Activated naive CD4-positive, alpha-beta T cell (primary cell): Measurements from ENCODE around the gene SCARF1.

ENCODE experiments used
- DNase-seq, 4 experiments: peaks; one replicate each; lab custom pipeline; 2025; lab: John Stamatoyannopoulos, UW

Gene SCARF1

DNA sequence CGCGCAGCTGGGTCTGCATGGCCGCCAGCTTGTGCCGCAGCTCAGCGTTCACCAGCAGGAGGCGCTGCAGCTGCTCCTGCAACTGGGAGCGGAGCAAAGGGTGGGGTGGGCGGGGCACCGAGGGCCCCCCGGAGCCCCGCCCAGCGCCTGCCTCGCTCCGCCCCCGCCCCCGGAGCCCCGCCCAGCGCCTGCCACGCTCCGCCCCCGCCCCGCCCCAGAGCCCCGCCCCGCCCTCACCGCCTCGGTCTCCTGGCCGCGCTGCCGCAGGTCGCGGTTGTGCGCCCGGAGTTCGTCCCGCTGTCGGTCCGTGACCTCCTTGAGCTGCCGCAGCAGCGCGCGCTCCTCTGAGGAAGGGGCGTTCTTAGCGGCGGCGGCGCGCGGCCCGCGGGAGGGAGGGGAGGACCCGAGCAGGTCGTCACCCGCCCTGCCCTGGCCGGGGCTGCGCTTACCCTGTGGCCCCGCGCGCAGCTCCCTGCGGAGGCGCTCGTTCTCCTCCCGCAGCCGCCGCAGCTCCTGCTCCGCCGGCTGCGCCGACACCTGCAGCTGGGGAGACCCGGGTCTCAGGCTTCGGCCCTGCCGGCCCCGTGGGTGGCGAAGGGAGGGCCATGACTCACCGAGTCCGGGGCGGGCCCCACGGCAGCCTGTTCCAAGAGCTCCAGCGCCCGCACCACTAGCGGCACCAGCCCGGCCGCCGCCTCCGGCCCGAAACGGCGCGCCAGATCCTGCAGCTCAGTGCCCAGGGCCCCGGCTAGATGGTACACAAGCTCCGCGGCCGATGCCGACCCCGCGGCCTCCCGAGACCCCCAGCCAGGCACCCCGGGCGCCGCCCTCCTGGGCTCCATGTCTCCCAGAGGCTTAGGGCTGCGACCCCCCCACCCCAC, 3.7 kb upstream of the SCARF1 start:
- DNase-seq: peak; percentile 84 to 95 (median 89)

DNA sequence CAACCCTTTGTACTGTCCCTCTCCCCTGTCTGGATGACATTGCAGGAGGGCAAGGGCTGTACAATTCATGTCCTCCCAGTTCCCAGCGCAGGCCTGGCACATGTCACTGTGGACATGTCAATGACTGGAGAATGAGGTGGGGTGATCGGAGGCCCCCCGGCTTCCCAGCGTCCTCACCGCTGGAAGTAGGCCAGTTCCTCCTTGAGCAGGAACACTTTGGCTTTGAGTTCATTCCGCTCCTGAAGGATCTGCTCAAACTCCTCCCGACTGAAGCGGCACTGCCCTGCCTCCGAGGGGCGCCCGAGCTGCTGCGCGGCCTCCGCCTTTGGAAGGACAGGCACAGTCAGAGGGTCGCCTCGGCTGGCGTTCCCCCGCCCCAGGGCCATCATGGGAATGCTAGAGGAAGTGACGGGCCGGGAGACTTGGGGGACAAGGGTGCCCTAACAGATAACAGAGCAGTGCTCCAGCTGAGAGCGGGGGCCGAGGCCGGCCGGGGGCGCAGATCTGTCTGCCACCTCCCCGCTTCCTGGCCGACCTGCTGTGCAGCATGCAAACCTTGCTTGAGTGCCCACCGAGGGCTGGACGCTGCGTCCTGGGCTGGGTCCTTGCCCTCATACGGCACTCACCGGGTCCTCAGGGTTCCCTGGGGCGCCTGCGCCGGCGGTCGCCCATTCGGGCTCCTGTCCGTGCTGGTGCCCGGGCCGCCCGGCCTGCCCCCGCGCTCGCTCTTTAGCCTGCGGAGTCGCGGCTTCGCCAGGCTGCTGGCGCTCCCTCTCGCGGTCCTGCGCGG, 2.8 kb upstream of the SCARF1 start:
- DNase-seq: peak in 1 of 4 experiments; percentile 52

DNA sequence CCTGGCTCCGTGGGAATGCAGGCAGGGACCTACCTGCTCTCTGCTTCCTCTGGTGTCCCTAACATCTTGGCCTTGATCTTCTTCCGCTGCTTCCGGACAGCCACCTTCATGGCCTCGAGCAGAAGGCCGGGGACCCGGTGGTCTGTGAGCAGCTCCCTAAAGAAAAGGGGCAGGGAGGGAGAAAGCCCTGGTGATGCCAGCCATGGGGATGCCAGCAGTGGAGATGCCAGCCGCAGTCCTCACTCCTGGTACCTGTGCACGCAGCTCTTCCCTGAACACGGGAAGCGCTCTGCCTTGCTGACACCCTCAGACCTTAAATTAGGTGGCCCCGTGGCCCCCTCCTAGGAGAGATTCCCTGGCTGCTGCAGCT, 2.3 kb upstream of the SCARF1 start:
- DNase-seq: no peak

DNA sequence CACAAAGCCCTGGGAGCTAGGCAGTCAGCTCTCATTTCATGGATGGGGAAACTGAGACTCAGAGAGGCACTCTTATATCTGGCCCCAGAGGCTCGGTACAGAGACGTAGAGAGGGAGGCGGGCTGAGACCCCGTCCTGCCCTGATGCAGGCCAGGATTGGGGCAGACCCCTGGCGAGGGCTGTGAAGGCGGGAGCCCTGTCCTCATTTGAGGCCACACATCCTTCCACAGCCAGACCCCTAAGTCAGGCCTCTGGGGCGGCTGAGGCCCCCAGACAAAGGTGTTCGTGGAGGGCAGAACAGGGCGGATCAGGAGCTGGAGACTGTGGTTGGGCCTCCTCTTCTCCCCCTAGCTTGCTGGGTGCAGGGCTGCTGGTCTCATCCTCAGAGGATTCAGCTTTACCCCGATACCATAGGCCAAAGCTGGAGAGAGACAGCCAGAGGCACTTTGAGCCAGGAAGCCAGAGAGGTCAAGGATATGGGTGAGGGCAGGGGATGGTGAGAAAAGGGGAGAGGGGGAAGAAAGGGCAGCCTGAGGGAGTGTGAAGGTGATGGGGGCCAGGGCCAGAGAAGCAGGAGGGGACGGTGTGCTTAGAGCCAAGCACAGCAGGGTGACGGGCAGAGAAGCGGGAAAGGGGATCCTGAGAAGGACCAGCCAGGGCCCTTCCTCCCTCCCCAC, 805 bp upstream of the SCARF1 start:
- DNase-seq: no peak

DNA sequence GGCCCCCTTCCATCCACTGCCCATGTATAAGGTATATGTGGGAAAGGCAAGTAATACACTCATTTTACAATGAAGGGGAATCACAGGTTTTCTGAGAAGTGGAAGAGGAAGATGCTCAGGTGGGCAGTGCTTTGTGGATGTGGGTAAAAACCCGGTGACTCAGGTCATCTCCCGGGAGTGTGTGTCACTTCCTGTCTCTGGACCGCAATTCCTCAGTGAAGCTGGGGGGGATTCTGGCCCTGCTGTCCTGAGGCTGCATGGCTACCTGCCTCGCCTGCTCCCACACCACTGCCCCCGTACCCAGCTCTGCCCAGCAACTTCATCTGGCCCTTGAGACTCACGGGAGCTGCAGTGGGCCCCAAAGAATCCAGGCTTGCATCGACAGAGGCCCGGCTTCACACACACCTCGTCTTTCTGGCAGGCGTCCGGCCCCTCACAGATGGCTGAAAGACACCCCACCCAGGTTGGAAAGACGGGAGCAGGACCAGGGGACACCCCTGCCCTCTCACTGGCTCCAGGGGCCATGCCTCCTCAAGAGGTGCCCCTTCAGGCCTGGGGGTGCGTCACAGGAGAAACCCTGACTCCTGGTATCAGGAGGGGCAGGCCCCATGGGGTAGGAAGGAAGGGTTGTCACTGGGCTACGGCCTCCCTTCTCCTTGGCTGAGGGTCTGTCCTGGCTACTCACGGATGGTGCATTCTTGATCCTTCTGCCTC, 882 bp downstream of the SCARF1 start:
- DNase-seq: no peak

DNA sequence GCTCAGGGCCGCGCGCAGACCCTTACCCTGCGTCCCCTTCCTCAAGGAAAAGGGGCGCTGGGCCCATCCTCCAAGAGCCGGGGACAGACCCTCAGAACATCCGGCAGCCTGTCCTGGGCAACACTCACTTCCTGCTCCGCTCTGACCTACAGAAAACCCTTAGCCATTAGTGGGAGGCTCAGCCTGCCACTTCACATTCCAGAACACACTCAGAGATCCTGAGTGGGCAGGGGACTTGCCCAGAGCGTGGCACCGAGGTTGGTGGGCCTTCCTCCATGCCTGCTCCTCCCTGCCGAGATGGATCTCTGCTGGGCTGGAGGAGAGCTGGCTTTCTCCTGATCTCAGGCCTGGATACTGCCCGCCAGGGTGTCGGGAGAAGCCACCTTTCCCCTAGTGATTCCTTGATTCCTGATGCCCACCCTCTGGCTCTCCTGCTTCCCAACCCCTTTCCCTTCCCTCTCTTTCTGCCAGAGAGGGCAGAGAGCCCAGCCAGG, 1.5 kb downstream of the SCARF1 start:
- no peak for DNase-seq

DNA sequence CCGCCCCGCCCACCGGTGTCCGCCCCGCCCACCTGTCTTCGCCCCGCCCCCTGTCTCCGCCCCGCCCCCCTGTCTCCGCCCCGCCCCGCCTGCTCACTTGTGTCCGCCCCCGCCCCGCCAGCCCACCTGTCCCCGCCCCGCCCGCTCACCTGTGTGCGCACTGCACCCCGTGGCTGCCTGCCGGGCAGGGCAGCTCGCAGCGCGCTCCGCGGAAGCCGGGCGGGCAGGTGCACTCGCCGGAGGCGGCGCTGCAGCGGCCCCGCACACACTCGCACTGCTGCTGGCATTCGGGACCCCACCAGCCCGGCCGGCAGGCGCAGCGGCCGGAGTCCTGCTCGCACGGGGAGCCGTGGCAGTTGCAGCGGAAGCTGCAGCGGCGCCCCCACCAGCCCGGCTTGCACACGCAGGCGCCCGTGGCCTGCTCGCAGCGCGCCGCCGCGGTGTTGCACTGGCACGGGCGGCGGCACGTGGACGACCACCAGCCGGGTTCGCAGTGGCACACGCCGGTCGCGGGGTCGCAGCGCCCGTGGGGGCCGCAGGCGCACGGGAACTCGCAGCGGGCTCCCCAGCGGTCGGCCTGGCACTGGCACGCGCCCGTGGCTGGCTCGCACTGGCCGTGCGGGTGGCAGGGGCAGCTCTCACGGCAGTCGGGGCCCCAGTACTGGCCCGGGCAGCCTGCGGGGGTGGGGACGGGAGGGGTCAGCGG, 2.1 kb downstream of the SCARF1 start:
- DNase-seq: peak in 3 of 4 experiments; percentile 36 to 64 (median 41)

DNA sequence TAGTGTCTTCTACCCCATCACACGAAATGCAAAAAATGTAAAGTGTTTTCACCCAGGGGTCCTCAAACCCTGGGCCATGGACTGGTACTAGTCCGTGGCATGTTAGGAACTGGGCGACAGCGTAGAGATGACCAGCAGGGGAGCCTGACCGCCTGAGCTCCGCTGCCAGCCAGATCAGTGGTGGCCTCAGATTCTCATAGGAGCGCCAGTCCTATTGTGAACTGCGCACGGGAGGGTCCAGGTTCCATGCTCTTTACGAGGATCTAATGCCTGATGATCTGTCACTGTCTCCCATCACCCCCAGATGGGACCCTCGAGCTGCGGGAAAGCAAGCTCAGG, 4.5 kb downstream of the SCARF1 start:
- no peak for DNase-seq

DNA sequence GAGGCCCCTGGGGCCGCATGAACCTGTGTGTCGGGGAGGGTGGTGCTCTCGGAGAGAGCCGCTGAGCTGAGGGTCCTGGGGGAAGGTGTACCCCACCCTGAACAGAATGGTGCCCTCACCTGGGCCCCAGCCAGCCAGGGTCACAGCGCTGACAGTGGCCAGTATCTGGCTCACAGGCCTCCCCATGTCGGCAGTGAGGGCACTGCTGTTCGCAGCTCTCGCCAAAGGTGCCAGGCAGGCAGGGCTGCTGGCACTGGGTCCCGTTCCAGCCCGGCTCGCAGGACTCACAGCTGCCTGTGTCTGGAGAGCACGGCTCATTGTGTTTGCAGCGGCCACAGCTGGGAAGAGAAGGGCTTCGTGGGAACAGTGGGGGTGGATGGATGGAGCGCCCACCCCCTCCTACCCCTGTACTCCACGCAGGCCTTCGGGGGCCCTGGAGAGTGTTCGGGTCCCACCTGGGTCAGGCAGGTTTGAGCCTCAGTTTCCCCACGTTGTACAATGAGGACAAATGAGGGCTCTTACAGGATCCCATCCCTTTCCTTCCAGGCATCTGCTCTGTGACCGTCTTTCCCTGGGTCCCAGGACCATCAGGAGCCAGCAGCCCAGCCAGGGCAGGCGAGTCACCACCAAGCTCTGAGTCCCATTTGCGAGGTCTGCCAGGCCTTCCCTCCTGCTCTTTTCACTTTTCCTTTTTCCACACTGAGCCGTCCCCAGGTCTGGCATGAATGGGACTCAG, 5.0 kb downstream of the SCARF1 start:
- no peak for DNase-seq

DNA sequence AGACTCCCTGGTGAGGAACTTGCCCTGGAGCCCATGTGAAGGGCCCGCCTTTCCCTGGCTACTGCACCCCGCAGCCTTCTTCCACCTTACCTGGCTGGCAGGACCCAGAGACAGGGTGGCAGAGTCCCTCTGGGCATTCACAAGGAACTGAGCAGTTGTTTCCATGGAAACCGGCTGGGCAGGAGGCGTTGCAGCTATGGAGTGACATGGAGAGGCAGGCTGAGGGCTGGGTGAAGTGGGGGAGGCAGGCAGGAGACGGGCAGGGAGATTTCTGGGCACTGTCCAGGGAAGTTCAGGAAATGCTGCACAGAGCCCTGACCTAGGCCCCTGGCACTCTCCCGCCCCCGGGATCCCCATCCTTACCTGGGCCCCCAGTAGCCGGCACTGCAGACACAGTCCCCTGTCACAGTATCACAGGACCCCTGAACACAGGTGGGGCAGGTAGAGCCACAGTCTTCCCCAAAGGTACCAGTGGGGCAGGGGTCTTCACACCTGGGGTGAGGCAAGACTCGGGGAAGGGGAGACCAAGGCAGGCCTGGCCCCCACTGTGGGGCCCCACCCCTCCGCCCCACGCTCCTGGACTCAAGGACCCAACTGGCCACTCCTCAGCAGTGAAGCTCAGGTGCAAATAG, 5.9 kb downstream of the SCARF1 start:
- DNase-seq: no peak

DNA sequence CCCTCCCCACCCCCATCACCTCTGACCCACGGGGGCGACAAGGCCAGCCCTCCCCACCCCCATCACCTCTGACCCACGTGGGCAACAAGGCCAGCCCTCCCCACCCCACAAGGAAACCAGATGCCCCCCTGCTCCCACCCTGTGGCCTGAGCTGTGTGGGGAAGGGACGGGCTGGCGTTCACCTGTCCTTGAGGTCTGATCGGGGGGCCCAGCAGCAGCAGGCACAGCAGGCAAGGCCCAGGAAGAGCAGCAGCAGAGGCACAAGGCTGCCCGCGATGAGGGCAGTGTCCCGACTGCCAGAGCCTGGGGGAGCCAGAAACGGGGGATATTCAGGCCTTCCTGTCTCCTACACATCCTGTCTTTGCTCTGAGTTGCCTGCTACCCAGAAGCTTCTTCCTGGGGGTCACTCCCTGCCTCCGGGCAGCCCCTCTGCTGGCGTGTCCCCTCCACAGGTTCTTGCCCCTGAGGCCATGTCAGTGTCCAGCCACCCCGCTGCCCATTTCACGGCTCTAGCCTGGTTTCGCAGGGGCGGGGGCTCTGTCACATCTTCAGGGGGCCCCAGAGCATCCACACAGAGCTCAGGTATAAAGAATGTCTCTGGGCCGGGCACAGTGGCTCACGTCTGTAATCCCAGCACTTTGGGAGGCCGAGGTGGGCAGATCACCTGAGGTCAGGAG, 6.8 kb downstream of the SCARF1 start:
- no peak for DNase-seq

DNA sequence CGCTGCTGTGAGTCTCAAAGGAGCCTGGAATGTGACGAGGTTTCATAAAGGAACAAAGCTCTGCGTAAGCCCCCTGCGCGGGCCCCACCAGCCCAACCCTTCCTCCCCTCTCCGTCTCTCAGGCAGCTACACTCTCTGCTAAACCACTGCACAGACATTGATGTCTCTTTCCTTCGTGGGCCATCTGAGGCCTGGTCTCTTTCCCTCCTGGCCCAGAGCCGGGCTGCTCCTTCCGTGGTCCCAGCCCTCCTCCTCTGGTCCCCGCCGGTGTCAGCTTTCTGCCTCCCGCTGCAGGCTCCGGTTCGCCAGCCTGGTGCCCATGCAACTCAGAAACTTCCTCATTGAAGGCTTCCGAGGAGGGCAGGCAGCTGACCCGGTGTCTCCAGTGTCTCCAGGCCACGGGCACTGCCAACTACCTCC, 7.4 kb downstream of the SCARF1 start:
- no peak for DNase-seq

DNA sequence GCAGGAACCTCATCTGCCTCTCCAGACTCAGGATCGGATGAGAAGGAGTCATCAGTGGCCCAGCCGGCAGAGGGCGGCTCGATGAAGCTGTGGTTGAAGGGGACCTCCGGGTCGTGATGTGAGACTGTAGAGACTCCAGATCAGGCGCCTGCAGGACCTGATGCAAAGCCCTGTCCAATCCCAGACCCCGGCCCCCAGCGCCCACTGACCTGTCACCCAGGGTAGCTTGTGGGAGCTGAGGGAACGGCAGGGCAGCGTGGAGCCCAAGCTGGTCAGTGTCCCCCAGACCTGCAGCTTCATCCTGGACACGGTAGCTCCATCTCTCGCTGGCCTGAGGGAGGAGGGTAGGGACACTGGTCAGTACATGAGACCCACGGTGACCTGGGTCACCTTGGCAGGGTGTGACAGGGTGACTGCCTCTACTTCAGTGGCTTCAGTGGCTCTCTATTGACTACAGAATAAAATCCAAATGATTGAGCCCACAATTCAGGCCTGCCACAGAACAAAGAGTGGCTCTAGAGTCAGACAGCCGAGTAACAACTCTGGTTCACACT, 8.7 kb downstream of the SCARF1 start:
- no peak for DNase-seq

DNA sequence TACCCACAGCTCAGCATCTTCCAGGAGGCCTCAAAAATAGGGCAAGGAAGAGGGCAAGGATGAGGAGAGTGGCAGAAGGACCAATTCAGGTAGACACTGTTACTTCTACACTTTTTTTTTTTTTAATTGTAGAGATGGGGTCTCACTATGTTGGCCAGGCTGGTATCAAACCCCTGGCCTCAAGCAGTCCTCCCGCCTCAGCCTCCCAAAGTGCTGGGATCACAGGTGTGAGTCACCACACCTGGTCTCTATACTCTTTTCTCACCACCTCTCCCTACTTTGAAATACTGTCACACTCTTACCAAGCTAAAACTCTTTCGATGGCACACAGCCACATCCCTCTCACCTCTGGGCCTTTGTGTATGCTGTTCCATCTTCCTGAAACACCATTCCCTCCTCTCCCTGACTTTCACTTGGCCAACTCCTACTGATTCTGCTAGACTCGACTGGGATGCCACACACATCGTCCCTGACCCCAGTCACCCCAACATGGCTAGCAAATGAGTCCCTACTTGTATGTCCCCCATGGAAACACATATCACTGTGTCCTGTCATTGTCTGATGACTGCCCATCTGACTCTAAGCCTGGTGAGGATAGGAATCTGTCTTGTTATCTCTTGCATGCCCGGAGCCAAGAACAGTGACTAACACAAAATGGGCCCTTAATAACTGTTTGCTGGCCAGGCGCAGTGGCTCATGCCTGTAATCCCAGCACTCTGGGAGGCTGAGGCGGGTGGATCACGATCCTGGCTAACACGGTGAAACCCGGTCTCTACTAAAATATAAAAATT, 9.7 kb downstream of the SCARF1 start:
- no peak for DNase-seq

DNA sequence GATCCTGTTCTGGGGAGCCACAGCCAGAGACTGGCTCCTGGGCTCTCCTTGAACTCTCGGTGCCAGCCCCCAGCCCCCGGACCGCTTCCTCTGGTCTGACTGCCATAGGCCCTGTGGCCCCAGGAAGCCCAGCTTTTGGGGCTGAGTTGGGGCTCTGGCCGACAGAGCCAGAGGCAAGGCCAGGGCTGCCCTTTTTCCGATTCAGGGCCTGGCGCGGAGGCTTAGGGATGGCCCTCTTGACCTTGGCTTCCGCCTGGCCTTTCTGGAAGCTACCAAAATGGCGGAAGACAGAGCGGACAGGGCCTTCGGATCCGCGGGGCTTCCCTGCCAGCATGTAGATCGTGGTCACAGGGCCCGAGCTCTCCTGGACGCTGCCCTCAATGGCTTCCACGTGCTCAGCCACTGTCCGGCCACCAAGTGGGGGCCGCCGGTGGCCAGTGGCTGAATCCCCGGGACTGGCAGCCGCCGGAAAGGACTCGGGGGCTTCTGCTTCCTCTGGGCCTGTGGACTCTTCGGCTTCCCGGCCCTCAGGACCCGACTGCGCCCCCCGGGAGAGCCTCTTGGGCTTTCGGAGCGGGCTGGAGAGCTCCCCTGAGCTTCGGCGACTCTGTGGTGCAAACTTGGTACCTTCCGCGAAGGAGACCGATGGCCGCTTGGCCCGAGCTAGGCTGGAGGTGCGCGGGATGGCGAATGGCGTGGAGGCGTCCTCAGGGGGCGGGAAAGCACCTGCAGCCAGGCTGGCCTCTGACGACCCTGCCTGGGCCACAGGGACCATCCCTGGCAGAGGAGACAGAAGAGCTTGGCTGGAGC, 10.5 kb downstream of the SCARF1 start:
- DNase-seq: no peak

DNA sequence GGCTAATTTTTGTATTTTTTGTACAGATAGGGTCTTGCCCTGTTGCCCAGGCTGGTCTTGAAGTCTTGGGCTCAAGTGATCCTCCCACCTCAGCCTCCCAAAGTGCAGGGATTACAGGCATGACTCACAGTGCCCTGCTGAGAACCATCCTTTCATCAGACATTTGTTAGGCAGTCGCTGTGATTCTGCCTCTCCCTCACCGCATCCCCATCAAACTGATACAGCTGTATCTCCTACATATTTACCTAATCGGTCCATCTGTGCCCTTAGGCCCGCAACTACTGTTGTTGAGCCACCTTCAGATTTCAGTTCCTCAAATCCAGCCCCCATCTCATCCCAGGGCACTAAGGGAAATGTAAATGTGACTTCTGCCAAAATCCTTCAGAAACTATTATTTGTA, 14.9 kb downstream of the SCARF1 start:
- no peak for DNase-seq

DNA sequence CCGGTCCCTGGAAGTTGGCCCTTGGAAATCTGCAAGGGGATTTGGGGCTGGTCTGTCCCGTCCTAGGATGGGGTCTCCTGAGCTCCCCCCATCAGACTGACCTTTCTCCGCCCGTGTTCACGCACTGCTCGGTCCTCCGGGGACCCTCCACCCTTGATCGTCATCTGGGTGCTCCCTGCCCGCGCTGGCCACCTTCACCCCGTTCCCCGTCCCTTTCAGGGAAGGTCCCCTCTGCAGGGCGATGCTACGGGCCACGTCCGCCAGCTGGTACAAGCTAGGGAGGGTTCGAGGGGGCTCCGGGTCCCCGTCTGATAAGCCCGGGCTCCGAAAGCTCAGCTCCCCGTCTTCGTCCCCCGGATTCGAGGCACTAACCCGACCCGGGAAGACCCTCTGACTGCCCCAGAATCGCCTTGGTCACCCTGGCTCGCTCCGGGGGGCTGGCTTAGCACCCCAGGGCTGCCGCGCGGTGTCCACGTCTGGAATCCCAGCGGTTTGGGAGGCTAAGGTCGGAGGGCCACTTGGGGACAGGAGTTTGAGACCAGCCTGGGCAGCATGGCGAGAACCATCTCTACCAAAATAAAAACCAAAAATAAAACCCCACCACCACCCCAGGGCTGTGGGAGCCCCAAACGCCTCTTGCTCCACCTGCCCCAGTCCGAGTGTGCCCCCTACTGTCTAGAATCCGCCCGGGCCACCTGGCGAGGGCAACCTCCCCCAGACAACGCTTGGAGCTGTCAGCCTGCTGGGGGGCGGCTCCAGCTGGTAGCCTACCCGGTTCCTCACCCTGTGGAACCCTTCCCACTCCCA, 15.8 kb downstream of the SCARF1 start:
- DNase-seq: peak; percentile 21 to 59 (median 38)
